GM12872 (cell line): ENCODE measurements around the gene ATP6AP1.

ENCODE experiments used
- CTCF ChIP-seq: IDR thresholded peaks from 3 replicates; pipeline ENCODE4 v1.5.1; 2011; ENCODE audit warnings: low read depth, mild to moderate bottlenecking, low read length, moderate library complexity; ENCODE audit not compliant: insufficient read depth

The ATP6AP1 gene

GRCh38 chrX:154485150-154486051 is 56.9 kb downstream of the ATP6AP1 start:
- TF ChIP-seq CTCF, result no peak

DNA sequence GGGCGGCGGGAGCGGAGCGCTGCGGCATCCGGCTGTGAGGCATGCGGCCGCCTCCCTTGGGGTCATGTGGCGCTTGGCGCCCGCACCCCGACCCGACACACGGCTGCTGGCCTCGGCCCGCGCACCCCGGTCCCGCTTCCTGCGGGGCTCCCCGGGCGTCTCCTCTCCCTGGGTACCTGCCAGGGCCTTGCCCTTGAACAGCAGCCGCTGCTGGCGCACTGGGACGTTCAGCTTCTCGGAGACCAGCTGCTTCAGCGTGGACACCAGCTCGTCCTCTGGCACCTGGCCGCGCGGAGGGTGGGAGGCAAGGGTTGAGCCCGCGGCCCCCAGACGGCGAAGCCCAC is 57.5 kb downstream of the ATP6AP1 start:
- TF ChIP-seq CTCF, result no peak
